ENCODE results near the gene TNFRSF4. TPM values are rescaled to one million over a fixed set of nuclear protein-coding genes. Genes with fewer than 3 reads are reported as not detected.

Gene TNFRSF4
- total RNA-seq, 2 donors from 2014 or later: 1.2 to 1.6 TPM

DNA sequence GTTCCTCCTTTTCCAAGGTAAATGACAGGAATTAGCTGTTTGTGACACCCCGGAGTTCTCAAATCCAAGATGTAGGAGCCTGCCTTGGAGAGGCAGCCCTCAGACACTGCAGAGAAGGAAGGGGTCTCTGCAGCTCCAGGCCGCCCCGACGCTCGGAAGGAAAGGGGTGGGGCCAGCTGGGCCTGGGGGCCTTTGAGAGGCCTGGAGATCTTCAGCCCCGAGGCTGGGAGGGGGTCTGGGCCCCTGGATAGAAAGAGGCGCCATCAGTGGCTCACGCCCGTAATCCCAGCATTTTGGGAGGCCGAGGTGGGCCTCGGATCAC is 6.4 kb downstream of the TNFRSF4 start:
- no peak for DNase-seq
- intact Hi-C loops (cut with DNase I): no loop called here
- no peak for ATAC-seq

DNA sequence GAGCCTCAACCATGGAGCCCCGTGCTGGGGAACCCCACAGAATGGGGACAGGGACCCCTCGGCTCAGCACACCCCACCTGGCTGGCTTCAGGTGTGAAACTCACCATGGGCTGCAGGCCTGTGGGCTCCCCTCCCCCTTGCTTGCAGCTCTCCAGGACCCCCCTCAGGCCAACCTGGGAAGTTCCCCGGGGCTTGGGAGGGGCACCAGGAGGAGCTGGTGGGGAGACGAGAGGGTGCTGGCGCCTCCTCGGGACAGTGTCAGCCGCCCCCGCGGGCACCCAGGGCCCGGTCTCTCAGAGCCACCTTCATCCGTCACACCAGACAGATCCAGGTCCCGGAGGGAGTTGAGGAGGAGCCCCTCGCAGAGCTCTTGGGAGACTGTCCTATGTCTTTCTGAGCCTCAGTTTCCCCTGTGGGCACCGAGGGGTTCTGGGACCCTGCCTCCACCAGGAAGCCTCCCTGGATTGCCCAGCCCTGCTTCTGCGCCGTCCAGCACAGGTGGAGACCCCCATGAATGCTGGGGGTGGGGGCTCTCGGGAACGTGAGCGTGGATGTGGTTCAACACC is 6.9 kb downstream of the TNFRSF4 start:
- intact Hi-C loops (cut with DNase I): no loop called here
- DNase-seq: peak; percentile 14
- no peak for ATAC-seq

- intact Hi-C loops (cut with DNase I): no loop called here
Measured at GRCh38 chr1:1206376-1206965, 7.5 kb downstream of the TNFRSF4 start, which contains the start of gene TNFRSF18. Gene TNFRSF18 (minus strand): TSS chr1:1206592. CDS start chr1:1206571, 21 bp downstream.

DNA sequence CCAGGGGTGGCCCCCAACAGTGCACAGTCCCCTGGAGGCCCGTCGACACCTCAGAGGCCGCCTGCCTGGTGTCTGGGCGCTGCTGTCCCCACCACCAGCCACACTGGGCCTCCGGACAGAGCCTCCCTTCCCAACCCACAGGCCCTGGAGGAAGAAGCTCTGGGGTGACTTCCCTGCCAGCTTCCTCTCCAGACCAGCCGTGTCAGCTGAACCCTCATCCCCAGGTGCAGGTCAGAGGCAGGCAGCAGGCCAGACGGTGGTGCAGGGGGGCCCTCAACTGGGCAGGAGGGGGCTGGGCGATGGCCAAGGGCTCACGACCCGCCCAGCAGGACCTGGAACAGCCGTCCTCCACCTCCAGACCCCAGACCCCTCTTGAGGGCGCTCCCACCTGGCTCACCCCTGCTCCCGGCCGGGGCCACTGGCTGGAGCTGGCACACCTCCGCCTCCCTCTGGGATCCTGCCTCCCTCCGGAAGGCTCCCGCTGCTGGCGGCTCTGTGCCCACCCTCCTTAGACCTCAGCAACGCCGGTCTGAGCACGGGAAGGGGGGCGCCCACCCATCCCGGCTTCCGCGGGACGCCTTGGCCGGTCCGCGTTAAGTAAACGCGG is 8.1 kb downstream of the TNFRSF4 start:
- DNase-seq (peak; percentile 15), ATAC-seq (no peak)
- intact Hi-C loops (cut with DNase I): no loop called here

More at GRCh38 chr1:1206376-1206965, 7.5 kb downstream of the TNFRSF4 start, which contains the start of gene TNFRSF18:
- DNase-seq: peak; percentile 20
- ATAC-seq: peak in 1 of 2 donors; percentile 34

- DNase-seq: peak; percentile 15
- intact Hi-C loops (cut with DNase I): no loop called here
Measured at GRCh38 chr1:1204998-1205768, 8.8 kb downstream of the TNFRSF4 start.

DNA sequence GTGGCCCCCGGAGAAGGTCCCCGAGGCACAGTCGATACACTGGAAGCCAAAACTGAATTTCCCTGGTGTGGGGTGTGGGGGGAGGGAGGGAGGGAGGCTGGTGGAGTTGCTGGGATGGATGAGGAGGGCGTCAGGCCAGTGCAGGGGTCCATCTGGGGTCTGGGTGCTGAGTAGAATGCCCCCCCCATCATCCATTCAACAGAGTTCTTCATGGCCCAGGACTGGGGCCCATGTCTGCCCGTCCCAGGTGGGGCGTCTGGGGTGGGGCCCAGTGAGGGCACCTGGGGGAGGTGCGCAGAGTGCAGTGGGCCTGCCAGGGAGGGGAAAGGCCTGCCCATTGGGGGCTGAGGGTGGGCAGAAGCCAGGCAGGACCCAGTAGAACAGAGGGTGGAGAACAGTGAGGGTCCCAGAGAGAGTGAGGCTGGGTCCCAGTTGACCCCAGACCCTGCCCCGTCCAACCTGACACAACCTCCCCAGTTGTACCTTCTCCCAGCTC is 9.5 kb downstream of the TNFRSF4 start:
- intact Hi-C loops (cut with DNase I): no loop called here
- ATAC-seq: no peak
- DNase-seq: no peak

More at GRCh38 chr1:1204998-1205768, 8.8 kb downstream of the TNFRSF4 start:
- ATAC-seq: no peak

- intact Hi-C loops (cut with DNase I): no loop called here
- no peak for ATAC-seq
- DNase-seq: peak; percentile 27
Measured at GRCh38 chr1:1203561-1204424, 10.2 kb downstream of the TNFRSF4 start.

- intact Hi-C loops (cut with DNase I): no loop called here
- ATAC-seq: no peak
- peak; percentile 17 for DNase-seq
Measured at GRCh38 chr1:1202831-1203560, 11.0 kb downstream of the TNFRSF4 start.

DNA sequence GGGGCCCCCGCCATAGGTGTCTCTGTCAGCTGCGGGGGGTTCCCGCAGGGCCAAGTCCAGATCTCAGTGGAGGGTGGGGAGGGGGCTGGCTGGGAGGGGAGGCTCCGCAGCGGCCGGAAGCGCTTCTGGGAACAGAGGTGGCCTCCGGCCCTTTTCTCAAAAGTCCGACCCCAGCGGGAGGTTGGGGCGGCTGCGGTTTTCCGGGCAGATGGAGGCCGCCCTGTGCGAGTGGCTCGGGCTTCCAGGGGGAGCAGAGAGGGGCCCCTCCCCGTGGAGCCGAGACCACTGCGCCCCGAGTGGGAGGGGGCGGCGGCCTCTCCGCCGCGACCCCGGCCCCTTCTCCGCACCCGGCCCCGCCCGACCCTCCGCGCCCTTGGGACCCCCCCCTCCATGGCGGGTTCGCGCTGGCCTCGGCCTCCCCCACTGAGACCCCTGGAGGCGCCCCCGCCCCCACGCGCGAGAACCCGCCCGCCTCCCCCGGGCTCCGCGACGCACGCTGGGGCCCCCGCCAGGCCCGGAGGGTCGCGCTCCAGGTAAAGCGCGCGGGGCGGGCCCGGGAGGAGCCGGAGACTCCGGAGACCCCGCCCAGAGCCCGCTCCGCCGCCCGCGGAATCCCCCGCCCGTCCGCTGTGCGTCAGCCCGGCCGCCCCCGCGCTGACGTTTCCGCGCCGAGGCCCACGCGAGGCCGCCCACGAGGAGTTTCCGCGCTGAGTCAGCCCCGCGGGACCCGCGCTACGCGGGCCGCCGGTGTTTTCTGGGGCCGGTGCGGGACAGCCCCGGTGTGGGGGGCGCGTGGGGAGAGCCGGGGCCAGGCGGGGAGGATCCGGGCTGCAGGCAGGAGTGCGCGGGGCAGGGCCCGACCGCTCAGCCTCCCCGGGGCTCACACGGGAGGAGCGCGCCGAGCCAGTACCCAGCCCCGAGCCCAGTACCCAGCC is 12.8 kb downstream of the TNFRSF4 start:
- DNase-seq (peak; percentile 76), ATAC-seq (peak; percentile 74 to 84)
- intact Hi-C loops (cut with DNase I): no loop called here

GRCh38 chr1:1199961-1200875 is 13.7 kb downstream of the TNFRSF4 start:
- ATAC-seq: no peak
- intact Hi-C loops (cut with DNase I): no loop called here
- peak; percentile 22 for DNase-seq

DNA sequence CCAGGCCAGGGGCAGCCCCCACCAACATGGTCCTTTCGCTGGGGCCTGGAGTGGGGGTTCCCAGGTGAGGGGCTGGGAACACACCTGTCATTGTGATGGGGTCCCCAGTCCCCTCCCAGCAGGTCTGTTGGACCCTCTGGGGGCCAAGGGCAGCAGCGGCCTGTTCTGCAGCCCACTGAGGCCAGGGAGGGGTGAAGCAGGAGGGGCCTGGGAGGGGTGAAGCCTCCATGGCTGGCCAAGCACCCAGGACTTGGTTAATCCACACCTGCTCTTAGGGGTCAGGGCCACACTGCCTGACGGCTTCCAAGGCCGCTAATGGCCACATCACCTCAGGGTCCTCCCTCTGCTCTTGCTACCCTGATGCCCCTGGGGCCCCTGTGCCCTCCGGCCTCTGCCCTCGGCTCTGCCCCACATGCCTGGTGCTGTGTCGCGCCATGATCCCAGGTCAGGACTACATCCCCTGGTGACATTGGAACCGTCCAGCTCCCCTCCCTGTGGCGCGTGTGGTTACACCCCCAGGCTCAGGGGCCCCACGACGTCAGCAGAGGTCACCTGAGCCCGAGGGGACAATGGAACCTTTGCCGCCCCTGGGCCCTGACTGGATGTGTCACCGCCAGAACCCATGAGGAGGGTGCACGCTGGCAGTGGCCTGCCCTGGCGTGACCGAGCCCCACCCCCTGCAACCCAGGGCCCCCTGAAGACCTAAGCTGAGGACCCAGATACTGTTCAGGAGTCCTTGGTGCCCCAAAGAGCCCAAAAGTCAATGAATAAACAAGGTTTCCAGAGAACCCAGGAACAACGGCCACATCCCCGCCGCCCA is 14.6 kb downstream of the TNFRSF4 start:
- peak; percentile 16 for DNase-seq
- intact Hi-C loops (cut with DNase I): no loop called here
- ATAC-seq: no peak

DNA sequence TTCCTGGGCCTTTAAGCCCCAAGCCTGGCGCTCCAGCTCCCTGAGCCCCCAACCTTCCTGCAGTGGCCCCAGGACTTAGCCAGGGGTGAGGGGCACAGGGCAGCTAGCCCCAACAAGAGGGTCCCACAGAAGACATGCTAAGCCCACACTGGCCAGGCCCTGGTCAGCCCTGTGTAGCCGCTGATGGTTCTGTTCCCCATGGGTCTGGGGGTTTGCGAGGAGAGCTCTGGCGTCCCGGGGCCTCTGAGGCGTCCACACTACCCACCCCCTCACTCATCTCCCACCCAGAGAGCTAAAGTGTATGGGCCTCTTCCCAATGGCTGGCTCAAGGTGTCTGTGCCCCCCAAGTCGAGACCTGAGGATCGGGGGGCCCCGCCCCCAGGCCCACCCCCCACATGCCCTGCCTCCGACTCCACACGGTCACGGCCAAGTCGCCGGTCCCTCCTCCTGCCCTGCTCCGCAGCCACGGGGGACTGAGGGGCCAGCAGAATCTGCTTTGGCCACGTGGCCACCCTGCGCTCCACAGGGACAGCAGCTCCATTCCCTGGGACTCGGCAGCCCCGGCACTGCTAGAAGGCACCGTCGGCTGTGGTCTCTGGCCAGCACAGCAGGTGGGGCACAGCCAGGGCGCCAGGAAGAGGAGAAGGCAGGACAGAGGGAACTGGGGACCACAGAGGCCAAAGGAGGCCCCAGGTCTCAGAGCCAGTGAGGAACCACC is 15.4 kb downstream of the TNFRSF4 start:
- intact Hi-C loops (cut with DNase I): no loop called here
- ATAC-seq: no peak
- DNase-seq: peak; percentile 15

- intact Hi-C loops (cut with DNase I): no loop called here
- ATAC-seq: no peak
- DNase-seq: peak; percentile 19
Measured at GRCh38 chr1:1197551-1198422, 16.2 kb downstream of the TNFRSF4 start.

- no peak for ATAC-seq
- intact Hi-C loops (cut with DNase I): no loop called here
- no peak for DNase-seq
Measured at GRCh38 chr1:1197188-1197500, 16.8 kb downstream of the TNFRSF4 start.

All from left cardiac atrium (tissue), 4 donors.